NB4 (cell line): Measurements from ENCODE around the gene OXNAD1.

Source experiments
- CTCF ChIP-seq: IDR thresholded peaks from one replicate; pipeline ENCODE4 v1.5.1; 2012; ENCODE audit warnings: low read depth, low read length
- MAX ChIP-seq: IDR thresholded peaks from 2 replicates; pipeline ENCODE4 v1.6.1; 2011; ENCODE audit warnings: low read depth, low read length
- MYC ChIP-seq: IDR thresholded peaks from 2 replicates; pipeline ENCODE4 v1.6.1; 2011; ENCODE audit warnings: low read depth, low read length
- POLR2A ChIP-seq: IDR thresholded peaks from 2 replicates; pipeline ENCODE4 v1.6.1; 2011; ENCODE audit warnings: mild to moderate bottlenecking; ENCODE audit not compliant: insufficient read length; ENCODE audit errors: extremely low read depth

GRCh38 chr3:16329036-16329825 is 64.2 kb downstream of the OXNAD1 start:
- TF ChIP-seq MAX: no peak
- no peak for TF ChIP-seq CTCF
- no peak for TF ChIP-seq POLR2A
- no peak for TF ChIP-seq MYC
